ENCODE results near the gene DOK7. TPM values are rescaled to one million over a fixed set of nuclear protein-coding genes. Genes with fewer than 3 reads are reported as not detected.

Gene DOK7
- total RNA-seq, 1 donor: not detected

DNA sequence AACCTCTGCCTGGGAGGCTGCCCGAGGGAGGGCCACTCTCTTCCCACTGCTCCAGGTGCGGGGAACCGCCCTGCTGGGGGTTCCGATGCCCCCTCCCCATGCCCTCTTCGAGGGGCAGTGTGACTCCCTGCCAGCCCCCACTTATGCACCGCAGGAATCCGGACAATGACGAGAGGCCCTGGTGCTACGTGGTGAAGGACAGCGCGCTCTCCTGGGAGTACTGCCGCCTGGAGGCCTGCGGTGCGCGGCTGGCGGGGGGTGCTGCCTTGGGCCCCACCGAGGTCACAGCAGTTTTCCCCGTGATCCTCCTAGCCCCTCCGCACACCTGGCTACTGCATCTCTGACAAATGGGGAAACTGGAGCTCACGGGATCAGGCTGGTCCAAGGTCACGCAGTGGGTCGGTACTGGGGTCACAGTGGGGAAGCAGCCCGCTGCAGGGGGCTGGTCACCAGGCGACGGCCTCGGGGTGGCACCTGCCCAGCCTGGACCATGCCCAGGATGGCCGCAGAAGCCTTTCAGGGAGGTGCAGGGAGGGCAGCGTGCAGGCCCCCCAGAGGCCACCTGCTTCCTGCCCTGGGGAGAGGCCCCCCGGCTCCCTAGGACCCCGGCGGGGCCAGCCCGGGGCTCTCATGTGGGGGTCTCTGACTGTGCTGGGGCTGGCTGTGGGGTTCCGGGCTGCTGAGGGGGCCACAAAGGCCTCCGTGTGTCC lies 17.8 kb upstream of the DOK7 start:
- no peak for DNase-seq (ENCODE audit: low read depth)
- TF ChIP-seq, protein P1, sequence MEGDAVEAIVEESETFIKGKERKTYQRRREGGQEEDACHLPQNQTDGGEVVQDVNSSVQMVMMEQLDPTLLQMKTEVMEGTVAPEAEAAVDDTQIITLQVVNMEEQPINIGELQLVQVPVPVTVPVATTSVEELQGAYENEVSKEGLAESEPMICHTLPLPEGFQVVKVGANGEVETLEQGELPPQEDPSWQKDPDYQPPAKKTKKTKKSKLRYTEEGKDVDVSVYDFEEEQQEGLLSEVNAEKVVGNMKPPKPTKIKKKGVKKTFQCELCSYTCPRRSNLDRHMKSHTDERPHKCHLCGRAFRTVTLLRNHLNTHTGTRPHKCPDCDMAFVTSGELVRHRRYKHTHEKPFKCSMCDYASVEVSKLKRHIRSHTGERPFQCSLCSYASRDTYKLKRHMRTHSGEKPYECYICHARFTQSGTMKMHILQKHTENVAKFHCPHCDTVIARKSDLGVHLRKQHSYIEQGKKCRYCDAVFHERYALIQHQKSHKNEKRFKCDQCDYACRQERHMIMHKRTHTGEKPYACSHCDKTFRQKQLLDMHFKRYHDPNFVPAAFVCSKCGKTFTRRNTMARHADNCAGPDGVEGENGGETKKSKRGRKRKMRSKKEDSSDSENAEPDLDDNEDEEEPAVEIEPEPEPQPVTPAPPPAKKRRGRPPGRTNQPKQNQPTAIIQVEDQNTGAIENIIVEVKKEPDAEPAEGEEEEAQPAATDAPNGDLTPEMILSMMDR (IDR thresholded peaks at IDR 0.05; ENCODE audit: insufficient read depth, low read depth, low read length): no peak
- no peak overlapping the region for H3K4me3 ChIP-seq (ENCODE audit: low read depth, low read length)

DNA sequence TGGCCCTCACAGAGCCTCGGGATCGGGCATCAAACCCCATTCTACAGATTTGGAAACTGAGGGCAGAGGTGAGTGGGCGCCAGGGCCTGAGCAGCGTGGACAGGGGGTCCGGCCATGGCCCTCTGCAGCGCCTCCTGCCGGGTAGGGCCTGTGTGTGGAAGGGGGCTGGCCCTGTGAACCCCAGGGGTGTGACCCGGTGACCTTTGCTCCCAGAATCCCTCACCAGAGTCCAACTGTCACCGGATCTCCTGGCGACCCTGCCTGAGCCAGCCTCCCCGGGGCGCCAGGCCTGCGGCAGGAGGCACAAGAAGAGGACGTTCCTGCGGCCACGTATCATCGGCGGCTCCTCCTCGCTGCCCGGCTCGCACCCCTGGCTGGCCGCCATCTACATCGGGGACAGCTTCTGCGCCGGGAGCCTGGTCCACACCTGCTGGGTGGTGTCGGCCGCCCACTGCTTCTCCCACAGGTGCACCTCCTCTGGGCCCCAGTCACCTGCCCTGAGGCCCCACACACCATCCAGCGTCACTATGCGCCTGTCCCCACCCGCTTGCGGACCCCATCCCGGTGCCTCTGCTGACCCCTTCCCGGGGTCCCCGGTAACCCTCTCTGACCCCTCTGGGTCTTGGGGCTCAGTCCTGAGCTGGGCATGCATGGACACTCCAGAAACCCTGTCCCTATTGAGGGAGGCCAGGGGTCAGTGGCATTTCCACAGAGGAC lies 17.1 kb upstream of the DOK7 start:
- TF ChIP-seq, protein P1 (IDR thresholded peaks at IDR 0.05; ENCODE audit: insufficient read depth, low read depth, low read length): no peak
- no peak overlapping the region for H3K4me3 ChIP-seq (ENCODE audit: low read depth, low read length)
- DNase-seq (ENCODE audit: low read depth): no peak

DNA sequence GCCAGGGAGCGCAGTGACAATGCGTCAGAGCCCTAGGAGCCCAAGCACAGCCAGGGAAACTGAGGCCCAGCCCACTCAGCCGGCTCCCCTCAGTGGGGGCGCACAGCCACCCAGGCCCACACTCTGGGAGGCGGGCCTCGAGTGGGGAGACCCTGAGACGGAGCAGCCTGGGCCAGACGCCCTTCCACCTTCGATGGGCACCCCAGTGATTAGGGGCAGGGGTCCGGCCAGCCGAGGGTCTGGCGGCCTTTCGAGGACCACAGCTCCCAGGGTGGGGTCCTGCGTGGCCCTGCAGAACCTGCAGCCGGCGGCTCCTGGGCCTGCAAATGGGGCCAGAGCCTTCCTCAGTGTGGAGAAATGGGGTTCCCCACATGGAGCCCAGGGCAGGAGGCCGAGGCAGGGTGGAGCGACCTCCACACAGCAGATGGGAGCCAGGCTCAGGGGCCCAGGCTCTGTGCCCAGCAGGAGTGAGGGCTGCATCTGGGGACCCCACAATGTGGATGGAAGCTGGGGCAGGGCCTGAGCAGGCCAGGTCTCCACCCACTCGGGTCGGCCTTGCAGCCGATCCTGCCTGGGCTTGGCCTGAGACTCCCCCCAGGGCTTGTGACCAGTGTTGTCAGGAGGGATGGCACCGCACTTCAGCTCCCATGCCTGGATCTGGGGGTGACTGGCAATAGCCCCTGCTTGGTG lies 16.3 kb upstream of the DOK7 start:
- no peak for DNase-seq (ENCODE audit: low read depth)
- TF ChIP-seq, protein P1 (IDR thresholded peaks at IDR 0.05; ENCODE audit: insufficient read depth, low read depth, low read length): no peak
- H3K4me3 ChIP-seq (ENCODE audit: low read depth, low read length): no peak overlapping the region

DNA sequence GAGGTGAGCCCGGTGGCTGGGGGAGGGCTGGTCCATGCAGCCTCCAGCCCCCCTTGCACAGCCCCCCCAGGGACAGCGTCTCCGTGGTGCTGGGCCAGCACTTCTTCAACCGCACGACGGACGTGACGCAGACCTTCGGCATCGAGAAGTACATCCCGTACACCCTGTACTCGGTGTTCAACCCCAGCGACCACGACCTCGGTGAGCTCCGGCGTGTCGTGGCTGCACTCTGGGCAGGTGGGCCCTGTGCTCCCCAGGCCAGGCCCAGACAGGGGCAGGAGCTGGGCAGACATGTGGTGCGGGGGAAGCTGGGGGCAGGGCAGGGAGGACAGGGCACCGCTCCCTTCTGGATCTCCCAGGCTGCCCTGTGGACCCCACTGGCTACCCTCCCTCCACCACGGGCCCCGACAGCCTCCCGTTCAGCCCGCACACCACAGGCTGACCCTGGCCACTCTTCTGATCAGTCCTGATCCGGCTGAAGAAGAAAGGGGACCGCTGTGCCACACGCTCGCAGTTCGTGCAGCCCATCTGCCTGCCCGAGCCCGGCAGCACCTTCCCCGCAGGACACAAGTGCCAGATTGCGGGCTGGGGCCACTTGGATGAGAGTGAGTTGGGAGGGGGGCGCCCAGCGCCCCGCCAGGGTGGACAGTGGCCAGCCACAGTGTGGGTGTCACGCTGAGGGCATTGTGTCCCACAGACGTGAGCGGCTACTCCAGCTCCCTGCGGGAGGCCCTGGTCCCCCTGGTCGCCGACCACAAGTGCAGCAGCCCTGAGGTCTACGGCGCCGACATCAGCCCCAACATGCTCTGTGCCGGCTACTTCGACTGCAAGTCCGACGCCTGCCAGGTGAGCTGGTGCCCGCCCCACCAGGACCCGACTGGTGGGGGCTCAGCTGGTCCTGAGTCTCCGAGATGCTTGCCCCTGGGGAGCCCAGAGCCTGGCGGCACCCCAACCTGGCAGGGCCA lies 15.4 kb upstream of the DOK7 start:
- TF ChIP-seq, protein P1 (IDR thresholded peaks at IDR 0.05; ENCODE audit: insufficient read depth, low read depth, low read length): no peak
- no peak overlapping the region for H3K4me3 ChIP-seq (ENCODE audit: low read depth, low read length)
- DNase-seq (ENCODE audit: low read depth): no peak

DNA sequence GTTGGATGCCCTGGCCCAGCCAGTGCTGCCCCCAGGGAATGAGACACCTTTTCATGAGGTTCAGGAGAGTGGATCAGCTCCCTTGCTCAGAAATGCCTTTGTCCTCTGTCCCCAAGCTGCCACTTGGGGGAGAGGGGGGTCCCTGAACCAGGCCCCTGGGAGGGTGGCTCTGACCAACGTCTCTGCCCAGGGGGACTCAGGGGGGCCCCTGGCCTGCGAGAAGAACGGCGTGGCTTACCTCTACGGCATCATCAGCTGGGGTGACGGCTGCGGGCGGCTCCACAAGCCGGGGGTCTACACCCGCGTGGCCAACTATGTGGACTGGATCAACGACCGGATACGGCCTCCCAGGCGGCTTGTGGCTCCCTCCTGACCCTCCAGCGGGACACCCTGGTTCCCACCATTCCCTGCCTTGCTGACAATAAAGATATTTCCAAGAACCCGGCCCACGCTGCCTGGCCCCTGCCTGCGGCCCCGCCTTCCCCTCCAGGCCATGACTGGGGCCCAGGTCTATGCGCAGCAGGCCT lies 14.0 kb upstream of the DOK7 start:
- no peak overlapping the region for H3K4me3 ChIP-seq (ENCODE audit: low read depth, low read length)

More for the DNA sequence above, 14.0 kb upstream of the DOK7 start:
- TF ChIP-seq, protein P1 (IDR thresholded peaks at IDR 0.05; ENCODE audit: insufficient read depth, low read depth, low read length): no peak
- no peak for DNase-seq (ENCODE audit: low read depth)

Measured in fibroblast of villous mesenchyme (primary cell).